GM12874 (cell line): ENCODE measurements around the gene KDM5B.

Experiments
- TF ChIP-seq, protein P1 (sequence below): IDR thresholded peaks from 2 replicates; pipeline ENCODE4 v1.5.1; 2011; ENCODE audit warnings: low read depth, mild to moderate bottlenecking, control low read depth, low read length, moderate library complexity; ENCODE audit not compliant: insufficient read depth

Gene KDM5B

DNA sequence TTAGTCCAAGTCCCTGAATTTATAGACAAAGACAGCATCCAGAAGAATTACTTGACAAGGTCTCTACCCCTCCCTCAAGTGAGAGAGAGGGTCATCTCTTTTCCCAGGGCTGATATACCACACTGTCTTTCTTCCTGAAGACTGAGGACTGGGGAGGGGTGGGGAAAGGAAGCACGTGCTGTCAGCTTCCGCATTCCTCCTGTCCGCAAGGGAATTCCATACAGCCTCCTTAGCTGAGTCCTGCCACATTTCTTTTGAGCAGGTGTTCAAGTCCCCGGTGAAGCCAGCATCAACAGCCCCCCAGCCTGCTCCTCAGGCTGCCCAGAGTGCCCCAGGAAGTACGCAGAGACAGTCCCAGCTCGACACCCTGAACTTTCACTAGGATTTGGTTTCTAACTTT lies 36.7 kb upstream of the KDM5B start:
- TF ChIP-seq, protein P1, sequence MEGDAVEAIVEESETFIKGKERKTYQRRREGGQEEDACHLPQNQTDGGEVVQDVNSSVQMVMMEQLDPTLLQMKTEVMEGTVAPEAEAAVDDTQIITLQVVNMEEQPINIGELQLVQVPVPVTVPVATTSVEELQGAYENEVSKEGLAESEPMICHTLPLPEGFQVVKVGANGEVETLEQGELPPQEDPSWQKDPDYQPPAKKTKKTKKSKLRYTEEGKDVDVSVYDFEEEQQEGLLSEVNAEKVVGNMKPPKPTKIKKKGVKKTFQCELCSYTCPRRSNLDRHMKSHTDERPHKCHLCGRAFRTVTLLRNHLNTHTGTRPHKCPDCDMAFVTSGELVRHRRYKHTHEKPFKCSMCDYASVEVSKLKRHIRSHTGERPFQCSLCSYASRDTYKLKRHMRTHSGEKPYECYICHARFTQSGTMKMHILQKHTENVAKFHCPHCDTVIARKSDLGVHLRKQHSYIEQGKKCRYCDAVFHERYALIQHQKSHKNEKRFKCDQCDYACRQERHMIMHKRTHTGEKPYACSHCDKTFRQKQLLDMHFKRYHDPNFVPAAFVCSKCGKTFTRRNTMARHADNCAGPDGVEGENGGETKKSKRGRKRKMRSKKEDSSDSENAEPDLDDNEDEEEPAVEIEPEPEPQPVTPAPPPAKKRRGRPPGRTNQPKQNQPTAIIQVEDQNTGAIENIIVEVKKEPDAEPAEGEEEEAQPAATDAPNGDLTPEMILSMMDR: no peak

DNA sequence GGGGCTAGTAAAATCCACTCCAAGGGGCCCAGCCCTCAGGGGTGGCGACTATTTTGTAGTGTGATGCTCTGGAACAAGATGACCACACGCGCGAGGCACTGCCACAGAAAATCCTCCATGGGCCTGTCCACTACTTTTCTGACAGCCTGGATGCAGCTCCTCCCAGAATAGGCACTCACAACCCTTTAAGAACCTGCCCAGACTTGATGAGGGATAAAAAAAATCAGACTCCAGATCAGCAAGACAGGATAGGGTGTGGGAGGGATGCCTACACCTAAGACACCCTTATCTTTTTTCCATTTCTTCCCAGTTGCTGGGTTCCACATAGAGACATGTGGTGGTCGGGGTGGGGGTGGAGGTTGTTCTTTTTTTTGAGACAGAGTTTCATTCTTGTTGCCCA lies 36.0 kb upstream of the KDM5B start:
- TF ChIP-seq, protein P1: no peak

DNA sequence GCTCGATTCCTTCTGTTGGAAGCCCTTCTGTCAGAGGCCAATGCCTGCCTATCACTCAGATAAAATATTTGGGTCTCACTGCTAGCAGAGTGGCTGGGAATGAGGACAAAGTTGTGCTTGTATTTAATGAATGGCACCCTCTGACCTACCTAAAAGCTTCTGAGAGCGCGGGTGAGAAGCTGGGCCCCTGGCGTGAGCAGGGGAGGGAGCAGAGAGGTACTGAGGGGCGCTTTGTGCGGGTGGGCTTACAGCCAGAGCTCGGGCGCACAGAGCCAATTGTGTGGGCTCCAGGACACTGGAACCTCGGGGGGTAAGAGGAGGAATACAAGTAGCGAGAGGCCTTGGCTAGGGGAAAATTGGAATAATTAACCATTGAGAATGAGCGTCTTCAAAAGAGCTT lies 34.9 kb upstream of the KDM5B start:
- TF ChIP-seq, protein P1: no peak

DNA sequence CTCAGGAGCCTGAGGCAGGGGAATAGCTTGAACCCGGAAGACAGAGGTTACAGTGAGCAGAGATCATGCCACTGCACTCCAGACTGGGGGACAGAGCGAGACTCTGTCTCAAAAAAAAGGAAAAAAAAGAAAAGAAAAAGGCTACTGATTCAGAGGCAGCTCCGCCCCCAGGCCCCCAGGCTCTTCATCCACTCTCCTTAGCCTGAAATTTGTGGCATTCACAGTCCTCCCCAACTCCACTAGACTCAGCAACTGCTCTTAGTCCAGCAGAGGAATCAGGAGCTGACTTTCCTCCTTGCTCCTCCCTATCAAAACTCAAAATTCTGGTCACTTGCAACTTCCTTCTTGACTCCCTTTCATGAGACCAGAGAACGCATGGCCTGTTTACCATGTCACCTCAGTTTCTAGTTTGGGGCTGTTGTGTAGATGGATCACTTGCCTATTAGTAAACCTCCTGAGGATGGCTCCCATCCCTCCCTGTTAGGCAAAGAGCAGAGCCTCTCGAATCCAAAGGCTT lies 29.6 kb upstream of the KDM5B start:
- TF ChIP-seq, protein P1: no peak

DNA sequence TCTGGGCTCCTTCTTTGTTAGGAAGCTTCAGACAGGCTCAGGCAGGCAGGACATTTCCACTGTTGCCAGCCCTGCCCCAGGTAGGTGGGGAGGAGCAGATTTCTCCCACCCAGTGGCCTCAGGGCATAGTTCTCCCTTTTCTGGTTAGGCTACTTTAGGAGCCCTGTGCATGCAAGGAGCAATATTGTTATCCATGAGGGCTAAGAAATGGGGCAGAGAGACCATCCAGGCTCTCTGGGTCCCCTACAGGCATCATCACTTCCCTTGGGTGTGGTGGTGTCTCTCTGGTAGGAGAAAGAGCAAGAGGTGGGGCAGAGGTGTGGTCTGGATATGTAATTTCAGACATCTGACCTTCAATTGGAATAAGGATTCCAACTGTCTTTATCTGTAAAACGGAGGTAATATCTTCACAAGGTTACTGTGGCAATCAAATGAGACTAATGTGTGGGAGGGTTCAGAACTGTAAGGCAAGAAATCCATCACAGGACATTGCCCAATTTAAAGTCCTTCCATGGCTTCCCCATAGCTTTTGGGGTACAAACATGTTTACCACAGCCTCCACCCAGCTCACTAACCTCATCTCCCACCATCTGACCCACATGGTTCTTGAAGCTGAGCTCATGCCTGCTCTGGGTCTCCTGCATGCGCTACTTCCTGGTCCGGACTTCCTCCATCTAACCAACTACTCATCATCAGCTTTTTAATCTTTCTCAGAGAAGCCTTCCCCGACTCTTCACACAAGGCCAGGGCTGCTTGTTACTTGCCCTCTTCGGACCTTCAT lies 28.6 kb upstream of the KDM5B start:
- TF ChIP-seq, protein P1: no peak

DNA sequence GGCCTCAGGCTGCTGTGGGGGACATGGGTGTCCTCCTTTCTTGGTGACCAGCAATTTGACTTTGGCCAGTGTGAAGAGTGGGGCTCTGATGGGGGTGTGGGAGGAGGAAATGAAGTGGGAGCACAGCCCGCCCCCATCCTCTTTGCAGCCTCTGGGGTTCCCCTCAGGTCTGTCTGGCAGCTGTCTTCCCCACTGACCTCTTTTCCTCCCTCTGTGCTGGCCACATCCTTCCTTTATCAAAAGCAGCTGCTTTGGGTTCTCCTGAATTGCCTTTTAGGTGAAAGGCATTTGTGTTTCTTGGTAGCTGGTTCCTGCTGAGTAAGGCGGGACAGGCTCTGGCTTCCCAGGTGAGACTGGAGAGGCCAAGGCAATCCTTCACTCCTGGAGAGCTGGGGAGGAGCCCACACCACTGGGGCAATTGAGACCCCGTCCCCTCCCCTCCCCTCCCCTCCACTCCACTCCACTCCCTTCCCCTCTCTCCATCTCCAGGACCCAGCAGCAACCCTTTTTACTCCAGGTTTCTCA lies 27.4 kb upstream of the KDM5B start:
- TF ChIP-seq, protein P1: no peak

DNA sequence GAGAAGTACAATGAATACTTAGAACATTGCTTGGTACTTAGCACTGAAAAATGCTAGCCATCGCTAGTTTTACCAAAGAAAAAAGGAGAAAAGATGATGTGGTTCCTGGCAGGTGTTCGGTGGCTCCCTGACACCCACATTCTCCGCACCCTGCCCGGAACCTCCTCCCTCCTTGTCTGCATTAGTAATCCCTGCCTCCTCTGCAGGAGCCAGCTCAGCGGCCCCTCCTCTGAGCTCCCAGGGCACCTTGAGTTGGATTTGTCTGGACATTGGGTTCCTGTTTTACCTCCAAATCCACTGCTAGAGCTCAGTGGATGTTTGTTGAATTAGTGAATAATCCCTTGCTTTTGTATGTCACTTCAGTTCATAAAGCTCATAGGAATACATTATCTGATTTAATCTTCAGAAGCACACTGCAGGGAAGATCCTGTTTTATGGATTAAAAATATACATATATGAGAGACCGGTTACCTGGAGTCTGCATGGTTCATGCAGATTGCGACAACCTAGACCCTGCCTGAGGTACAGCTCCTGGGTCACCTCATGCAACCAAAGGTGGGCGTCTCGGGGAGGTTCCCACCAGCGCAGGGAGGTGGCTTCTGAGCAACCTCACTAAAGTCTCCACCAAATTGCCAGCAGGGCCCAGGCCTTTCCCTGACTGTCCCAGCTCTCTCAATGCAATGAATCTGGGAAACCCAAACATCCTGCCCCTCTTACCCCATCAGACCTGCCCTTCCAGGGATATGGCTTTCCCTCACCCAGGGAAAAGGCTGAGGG lies 26.7 kb upstream of the KDM5B start:
- TF ChIP-seq, protein P1: no peak
